GM12874 (cell line): Measurements from ENCODE around the gene GRAMD1C.

ENCODE experiments used
- TF ChIP-seq, protein P1 (sequence below): IDR thresholded peaks from 2 replicates; pipeline ENCODE4 v1.5.1; 2011; ENCODE audit warnings: low read depth, mild to moderate bottlenecking, control low read depth, low read length, moderate library complexity; ENCODE audit not compliant: insufficient read depth

The GRAMD1C gene

GRCh38 chr3:113838631-113839209, at the start of gene GRAMD1C:
Gene GRAMD1C, plus strand, starts transcription at chr3:113838788. Its CDS starts 122 bp downstream, at chr3:113838910.
- TF ChIP-seq, protein P1, sequence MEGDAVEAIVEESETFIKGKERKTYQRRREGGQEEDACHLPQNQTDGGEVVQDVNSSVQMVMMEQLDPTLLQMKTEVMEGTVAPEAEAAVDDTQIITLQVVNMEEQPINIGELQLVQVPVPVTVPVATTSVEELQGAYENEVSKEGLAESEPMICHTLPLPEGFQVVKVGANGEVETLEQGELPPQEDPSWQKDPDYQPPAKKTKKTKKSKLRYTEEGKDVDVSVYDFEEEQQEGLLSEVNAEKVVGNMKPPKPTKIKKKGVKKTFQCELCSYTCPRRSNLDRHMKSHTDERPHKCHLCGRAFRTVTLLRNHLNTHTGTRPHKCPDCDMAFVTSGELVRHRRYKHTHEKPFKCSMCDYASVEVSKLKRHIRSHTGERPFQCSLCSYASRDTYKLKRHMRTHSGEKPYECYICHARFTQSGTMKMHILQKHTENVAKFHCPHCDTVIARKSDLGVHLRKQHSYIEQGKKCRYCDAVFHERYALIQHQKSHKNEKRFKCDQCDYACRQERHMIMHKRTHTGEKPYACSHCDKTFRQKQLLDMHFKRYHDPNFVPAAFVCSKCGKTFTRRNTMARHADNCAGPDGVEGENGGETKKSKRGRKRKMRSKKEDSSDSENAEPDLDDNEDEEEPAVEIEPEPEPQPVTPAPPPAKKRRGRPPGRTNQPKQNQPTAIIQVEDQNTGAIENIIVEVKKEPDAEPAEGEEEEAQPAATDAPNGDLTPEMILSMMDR: peak; percentile 93

DNA sequence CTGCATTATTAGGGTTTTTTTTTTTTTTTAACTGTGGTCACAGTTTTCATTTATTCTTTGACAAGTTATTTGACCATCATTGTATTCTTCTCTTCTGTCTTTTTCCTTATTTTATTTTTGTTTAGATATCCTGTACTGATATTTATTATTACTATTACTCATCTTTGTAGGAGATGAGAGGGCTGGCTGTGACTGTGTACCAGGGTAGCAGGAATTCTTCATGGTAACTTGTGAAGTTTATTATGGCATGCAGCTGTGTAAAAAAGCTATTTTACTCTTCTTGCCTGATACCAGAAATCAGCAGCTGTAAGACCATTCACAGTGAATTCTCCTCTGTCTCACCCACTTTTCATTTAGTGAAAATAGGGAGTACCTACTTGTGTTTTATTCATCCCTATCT, 47.2 kb upstream of the GRAMD1C start:
- TF ChIP-seq, protein P1: no peak

DNA sequence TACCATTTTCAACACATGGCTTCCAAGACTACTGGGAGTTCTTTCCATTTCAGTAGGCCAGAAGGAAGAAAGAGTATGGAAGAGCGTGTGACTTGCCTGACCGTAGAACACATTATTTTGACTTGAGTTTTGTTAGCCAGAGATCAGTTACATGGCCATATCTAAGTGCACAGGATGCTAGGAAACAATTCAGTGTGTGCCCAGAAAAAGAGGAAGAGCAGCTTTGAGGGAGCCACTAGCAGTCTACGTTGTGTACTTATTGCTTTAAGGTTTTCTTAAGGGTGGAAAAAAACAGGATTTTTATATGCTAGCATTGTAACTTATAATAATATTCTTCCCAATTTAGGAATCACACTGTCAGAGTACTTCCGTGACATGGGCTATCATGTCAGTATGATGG, 44.1 kb upstream of the GRAMD1C start:
- TF ChIP-seq, protein P1: no peak

GRCh38 chr3:113795693-113796092, 42.9 kb upstream of the GRAMD1C start:
- TF ChIP-seq, protein P1: no peak

- TF ChIP-seq, protein P1: no peak
Observed at GRCh38 chr3:113802795-113803455, 35.7 kb upstream of the GRAMD1C start.

DNA sequence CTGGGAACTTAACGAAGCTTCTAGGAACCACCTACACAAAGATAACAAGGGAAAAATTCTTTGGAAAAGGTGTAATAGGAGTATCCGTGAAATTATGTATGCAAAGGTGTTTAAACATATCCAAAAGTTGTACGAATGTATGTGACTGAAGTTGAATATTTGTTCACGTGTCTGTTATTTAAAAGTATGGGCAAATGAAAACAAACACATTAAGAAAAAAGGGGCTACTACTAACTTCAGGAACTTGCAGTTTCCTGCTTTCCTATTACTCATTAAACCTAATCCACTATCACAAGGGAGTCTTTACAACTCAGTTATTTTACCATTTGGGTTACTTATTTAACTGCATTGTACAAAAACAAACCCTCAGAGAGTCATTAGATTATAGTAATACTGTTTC, 33.9 kb upstream of the GRAMD1C start:
- TF ChIP-seq, protein P1: no peak

DNA sequence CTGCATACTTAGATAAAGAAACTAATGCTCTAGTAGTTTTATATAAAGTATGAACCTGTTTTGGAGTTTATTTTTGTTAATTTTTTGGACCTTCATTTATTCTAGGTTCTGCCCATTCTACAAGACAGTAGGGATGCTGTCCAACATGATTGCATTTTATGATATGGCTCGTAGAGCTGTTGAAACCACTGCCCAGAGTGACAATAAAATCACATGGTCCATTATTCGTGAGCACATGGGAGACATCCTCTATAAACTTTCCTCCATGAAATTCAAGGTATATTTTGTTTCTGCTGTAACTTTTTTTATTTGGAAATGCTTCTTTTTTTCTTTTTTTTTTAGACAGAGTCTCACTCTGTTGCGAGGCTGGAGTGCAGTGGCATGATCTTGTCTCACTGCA, 33.3 kb upstream of the GRAMD1C start:
- TF ChIP-seq, protein P1: no peak
